ENCODE results near the gene CCNY.

The CCNY gene

GRCh38 chr10:35432781-35433338 is 96.6 kb downstream of the CCNY start:
- no peak for DNase-seq (ENCODE audit: low read depth)
- H3K4me3 ChIP-seq (ENCODE audit: control insufficient read depth, low read depth, low read length): no peak overlapping the region
- TF ChIP-seq CTCF (conservative IDR thresholded peaks at IDR 0.05; ENCODE audit: control insufficient read depth, insufficient read depth, low read depth, low read length): no peak

- TF ChIP-seq CTCF (conservative IDR thresholded peaks at IDR 0.05; ENCODE audit: control insufficient read depth, insufficient read depth, low read depth, low read length): no peak
- DNase-seq (ENCODE audit: low read depth): no peak
- no peak overlapping the region for H3K4me3 ChIP-seq (ENCODE audit: control insufficient read depth, low read depth, low read length)
These were observed 97.6 kb downstream of the CCNY start for GRCh38 chr10:35433851-35434426.

GRCh38 chr10:35434533-35434932 is 98.2 kb downstream of the CCNY start:
- no peak overlapping the region for H3K4me3 ChIP-seq (ENCODE audit: control insufficient read depth, low read depth, low read length)
- DNase-seq (ENCODE audit: low read depth): no peak
- no peak for TF ChIP-seq CTCF (conservative IDR thresholded peaks at IDR 0.05; ENCODE audit: control insufficient read depth, insufficient read depth, low read depth, low read length)

- no peak for TF ChIP-seq CTCF (conservative IDR thresholded peaks at IDR 0.05; ENCODE audit: control insufficient read depth, insufficient read depth, low read depth, low read length)
- no peak overlapping the region for H3K4me3 ChIP-seq (ENCODE audit: control insufficient read depth, low read depth, low read length)
- no peak for DNase-seq (ENCODE audit: low read depth)
These were observed 99.5 kb downstream of the CCNY start for GRCh38 chr10:35435824-35436223.

- no peak for DNase-seq (ENCODE audit: low read depth)
- H3K4me3 ChIP-seq (ENCODE audit: control insufficient read depth, low read depth, low read length): no peak overlapping the region
- TF ChIP-seq CTCF (conservative IDR thresholded peaks at IDR 0.05; ENCODE audit: control insufficient read depth, insufficient read depth, low read depth, low read length): no peak
These were observed 101.5 kb downstream of the CCNY start for GRCh38 chr10:35437829-35438228.

- H3K4me3 ChIP-seq (ENCODE audit: control insufficient read depth, low read depth, low read length): no peak overlapping the region
- TF ChIP-seq CTCF (conservative IDR thresholded peaks at IDR 0.05; ENCODE audit: control insufficient read depth, insufficient read depth, low read depth, low read length): no peak
- no peak for DNase-seq (ENCODE audit: low read depth)
These were observed 102.6 kb downstream of the CCNY start for GRCh38 chr10:35438718-35439571.
